Liver (tissue), 9 donors: ENCODE data around the gene GPR55. TPM values are rescaled to one million over a fixed set of nuclear protein-coding genes. Genes with fewer than 3 reads are reported as not detected.
A peak's percentile ranks its signal among the peaks of the same experiment; 100 is the strongest.

Source experiments
- DNase-seq: peaks from one replicate; pipeline ENCODE4 v3.0.0-alpha.2; 2017; ENCODE audit warnings: low spot score
- H3K27ac ChIP-seq, 2 donors: one replicate each; pipeline ENCODE4 v1.7.0; 2013; ENCODE audit warnings: inconsistent platforms in 2 of 2, low read length in 2 of 2, control low read depth in 1 of 2, low read depth in 1 of 2, mild to moderate bottlenecking in 1 of 2
- H3K27me3 ChIP-seq, 4 donors: one replicate each; pipeline versions ENCODE4 v1.6.1 to v1.7.0; 2013; ENCODE audit warnings: low read length in 3 of 4, inconsistent platforms in 1 of 4, mild to moderate bottlenecking in 1 of 4, moderate library complexity in 1 of 4; ENCODE audit not compliant: control insufficient read depth in 4 of 4, insufficient read depth in 4 of 4
- H3K36me3 ChIP-seq, 4 donors: one replicate each; pipeline versions ENCODE4 v1.6.1 to v1.7.0; 2013; ENCODE audit warnings: low read length in 3 of 4, mild to moderate bottlenecking in 3 of 4, low read depth in 1 of 4, moderate library complexity in 1 of 4; ENCODE audit not compliant: control insufficient read depth in 4 of 4, insufficient read depth in 3 of 4
- H3K4me1 ChIP-seq, 4 donors: one replicate each; pipeline versions ENCODE4 v1.6.1 to v1.7.0; 2013; ENCODE audit warnings: low read length in 3 of 4, mild to moderate bottlenecking in 3 of 4, moderate library complexity in 1 of 4; ENCODE audit not compliant: control insufficient read depth in 4 of 4, insufficient read depth in 4 of 4
- H3K4me3 ChIP-seq, 3 donors: one replicate each; pipeline versions ENCODE4 v1.6.1 to v1.7.0; 2013; ENCODE audit warnings: low read length in 3 of 3, control low read depth in 1 of 3, low read depth in 1 of 3, mild to moderate bottlenecking in 1 of 3
- H3K9ac ChIP-seq, 2 donors: one replicate each; pipeline ENCODE4 v1.7.0; 2013; ENCODE audit warnings: low read length in 2 of 2, mild to moderate bottlenecking in 2 of 2, moderate library complexity in 2 of 2, control low read depth in 1 of 2, low read depth in 1 of 2
- H3K9me3 ChIP-seq, 4 donors: one replicate each; pipeline versions ENCODE4 v1.6.1 to v1.7.0; 2013; ENCODE audit warnings: low read length in 3 of 4; ENCODE audit not compliant: control insufficient read depth in 4 of 4
- ATF3 ChIP-seq: IDR thresholded peaks from 2 replicates; pipeline ENCODE4 v1.6.1; 2016; ENCODE audit warnings: antibody characterized with exemption
- CTCF ChIP-seq: fragments of 150-350 bp; IDR thresholded peaks from 2 replicates; pipeline ENCODE4 v1.5.1; 2017; ENCODE audit warnings: improper control_type of control experiment, low read depth, low read length; ENCODE audit not compliant: missing input control
- FOXA1 ChIP-seq: IDR thresholded peaks from 2 replicates; pipeline ENCODE4 v1.6.1; 2016; ENCODE audit warnings: antibody characterized with exemption
- FOXA2 ChIP-seq: IDR thresholded peaks from 2 replicates; pipeline ENCODE4 v1.6.1; 2016; ENCODE audit warnings: antibody characterized with exemption
- HNF4A ChIP-seq, 2 donors: conservative IDR thresholded peaks; 2 replicates each; pipeline ENCODE4 v1.6.1; 2016; ENCODE audit warnings: antibody characterized with exemption in 2 of 2, mild to moderate bottlenecking in 2 of 2
- HNF4G ChIP-seq: IDR thresholded peaks from 2 replicates; pipeline ENCODE4 v1.6.1; 2016; ENCODE audit warnings: antibody characterized with exemption
- JUND ChIP-seq, 2 donors: IDR thresholded peaks; 2 replicates each; pipeline ENCODE4 v1.6.1; 2016; ENCODE audit warnings: antibody characterized with exemption in 2 of 2
- MAX ChIP-seq: IDR thresholded peaks from 2 replicates; pipeline ENCODE4 v1.6.1; 2016; ENCODE audit warnings: antibody characterized with exemption
- NR2F2 ChIP-seq: IDR thresholded peaks from 2 replicates; pipeline ENCODE4 v1.6.1; 2016; ENCODE audit warnings: antibody characterized with exemption
- RAD21 ChIP-seq, 2 donors: IDR thresholded peaks; 2 replicates each; pipeline ENCODE4 v1.6.1; 2016; ENCODE audit warnings: antibody characterized with exemption in 2 of 2, mild to moderate bottlenecking in 2 of 2
- REST ChIP-seq: IDR thresholded peaks from 2 replicates; pipeline ENCODE4 v1.6.1; 2016; ENCODE audit warnings: antibody characterized with exemption, mild to moderate bottlenecking
- RXRA ChIP-seq, 2 donors: IDR thresholded peaks; 2 replicates each; pipeline ENCODE4 v1.6.1; 2017 to 2018; ENCODE audit warnings: antibody characterized with exemption in 2 of 2, mild to moderate bottlenecking in 1 of 2
- SP1 ChIP-seq: IDR thresholded peaks from 2 replicates; pipeline ENCODE4 v1.6.1; 2018; ENCODE audit warnings: antibody characterized with exemption, mild to moderate bottlenecking
- TAF1 ChIP-seq: conservative IDR thresholded peaks from 2 replicates; pipeline ENCODE4 v1.6.1; 2016; ENCODE audit warnings: antibody characterized with exemption, mild to moderate bottlenecking
- YY1 ChIP-seq: IDR thresholded peaks from 2 replicates; pipeline ENCODE4 v1.6.1; 2016; ENCODE audit warnings: antibody characterized with exemption, mild to moderate bottlenecking
- ZBTB33 ChIP-seq: IDR thresholded peaks from 2 replicates; pipeline ENCODE4 v1.6.1; 2016; ENCODE audit warnings: antibody characterized with exemption
- WGBS: extraction: QIAGEN DNeasy Blood & Tissue Kit; methylation state at CpG from one replicate; pipeline ENCODE4 v1.1.7; 2013; 5-methylcytosine and 5-hydroxymethylcytosine counted together
- polyA plus RNA-seq, 2 donors: library from polyadenylated mRNA; stranded (reverse) in 1 of 2; unstranded in 1 of 2; fragments of 200-250 nt in 1 of 2; fragments of >200 nt in 1 of 2; fragmentation: Nextera tagmentation in 1 of 2; extraction: Ambion mirVana in 1 of 2; gene quantifications; one replicate each; pipeline versions ENCODE4 v1.2.1 to v1.2.3, GENCODE V29; 2013 to 2015
- total RNA-seq, 2 donors: library from RNA; depleted of rRNA; stranded (reverse); fragments of >200 nt; gene quantifications; one replicate each; pipeline ENCODE4 v1.2.3, GENCODE V29; 2014
- donor health status: healthy.
- donor health status: healthy.
- donor health status: healthy.
- donor health status: healthy.
- donor health status: healthy.

Gene GPR55
- total and polyA plus RNA-seq, 4 donors = 0.05 to 0.17 (median 0.10) TPM; not detected in 1

- H3K9me3 ChIP-seq = peaks cover 0 to 7% (median 3%) of the 10 kb centered on the region in 4 donors
- DNase-seq = peak; percentile 26
- TF ChIP-seq REST = no peak
- TF ChIP-seq ZBTB33 = no peak
- TF ChIP-seq HNF4A (conservative IDR thresholded peaks at IDR 0.05) = no peak
- no peak overlapping the region for H3K27ac ChIP-seq
- no peaks in the 10 kb centered on the region for H3K27me3 ChIP-seq
- H3K9ac ChIP-seq = no peak overlapping the region
- no peaks in the 10 kb centered on the region for H3K36me3 ChIP-seq
- 85% methylated on average over 10 of the region's 10 CpGs for WGBS
- no peaks in the 10 kb centered on the region for H3K4me1 ChIP-seq
- no peak overlapping the region for H3K4me3 ChIP-seq
Observed at GRCh38 chr2:230933521-230934180, 8.6 kb upstream of the GPR55 start.

GRCh38 chr2:230932556-230933511 lies 7.8 kb upstream of the GPR55 start:
- 77% methylated on average over 22 of the region's 22 CpGs for WGBS
- no peak overlapping the region for H3K9ac ChIP-seq
- no peaks in the 10 kb centered on the region for H3K4me1 ChIP-seq
- H3K9me3 ChIP-seq = peaks cover 0 to 7% (median 3%) of the 10 kb centered on the region in 4 donors
- H3K27me3 ChIP-seq = no peaks in the 10 kb centered on the region
- DNase-seq = no peak
- H3K4me3 ChIP-seq = no peak overlapping the region
- no peaks in the 10 kb centered on the region for H3K36me3 ChIP-seq
- no peak overlapping the region for H3K27ac ChIP-seq
- TF ChIP-seq HNF4A (conservative IDR thresholded peaks at IDR 0.05) (no peak), YY1 (no peak), MAX (no peak), RAD21 (IDR thresholded peaks at IDR 0.05) (no peak), CTCF (no peak), REST (no peak), JUND (IDR thresholded peaks at IDR 0.05) (no peak), SP1 (peak; percentile 39), FOXA2 (no peak), HNF4G (no peak), ATF3 (no peak), TAF1 (no peak), NR2F2 (peak; percentile 93), RXRA (IDR thresholded peaks at IDR 0.05) (peak in 1 of 2 donors; percentile 17), ZBTB33 (no peak), FOXA1 (no peak)
